NCI-H1105 (cell line): ENCODE results near the gene CT47C1.
A peak's percentile ranks its signal among the peaks of the same experiment; 100 is the strongest.
"Not testable (repeated sequence)": the region's sequence is repeated elsewhere in the genome, so short reads cannot be mapped to it uniquely, and the experiment has no call there.

ENCODE experiments used
- DNase-seq: peaks from one replicate; lab custom pipeline; 2025; lab: John Stamatoyannopoulos, UW

The CT47C1 gene

DNA sequence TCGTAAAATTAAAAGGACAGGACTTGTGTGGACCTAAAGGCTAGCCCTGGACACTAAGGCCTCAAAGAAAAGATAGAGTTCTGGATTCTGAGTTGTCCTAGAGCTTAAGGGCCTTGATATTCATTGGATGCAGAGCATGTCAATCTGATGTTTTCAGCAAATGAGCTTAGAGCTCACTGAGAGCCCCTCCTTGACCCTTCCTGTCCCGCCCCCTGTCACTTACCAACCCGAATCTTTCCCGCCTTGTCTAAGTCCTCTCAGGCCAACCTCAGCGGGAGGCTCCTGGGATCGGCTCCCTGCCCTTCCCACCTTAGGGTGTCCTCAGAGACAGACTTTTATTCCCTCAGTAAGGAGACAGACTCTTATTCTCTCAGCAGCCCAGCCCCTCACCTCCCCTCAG lies at the start of gene CT47C1:
TSS of gene CT47C1 (plus strand) at position 250 of the 400 bp plus-strand sequence. CDS start 233 bp downstream, outside the sequence.
- no peak for DNase-seq

DNA sequence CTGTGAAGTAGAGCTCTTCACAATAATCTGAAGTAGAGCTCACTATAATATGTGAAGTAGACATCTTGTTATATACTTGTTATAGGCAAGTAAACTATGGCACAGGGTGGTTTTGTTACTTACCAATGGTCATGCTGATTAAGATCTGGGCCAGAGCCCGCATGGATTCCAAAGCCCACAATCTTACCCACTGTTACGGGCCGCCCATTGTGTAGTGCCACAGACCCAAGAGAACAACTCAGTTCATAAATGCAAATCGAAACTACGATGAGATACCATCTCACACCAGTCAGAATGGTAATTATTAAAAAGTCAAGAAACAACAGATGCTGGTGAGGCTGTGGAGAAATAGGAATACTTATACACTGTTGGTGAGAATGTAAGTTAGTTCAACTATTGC lies 46.9 kb upstream of the CT47C1 start:
- no peak for DNase-seq

GRCh38 chrX:119026344-119026743 lies 46.4 kb upstream of the CT47C1 start:
- DNase-seq, result not testable (repeated sequence)

DNA sequence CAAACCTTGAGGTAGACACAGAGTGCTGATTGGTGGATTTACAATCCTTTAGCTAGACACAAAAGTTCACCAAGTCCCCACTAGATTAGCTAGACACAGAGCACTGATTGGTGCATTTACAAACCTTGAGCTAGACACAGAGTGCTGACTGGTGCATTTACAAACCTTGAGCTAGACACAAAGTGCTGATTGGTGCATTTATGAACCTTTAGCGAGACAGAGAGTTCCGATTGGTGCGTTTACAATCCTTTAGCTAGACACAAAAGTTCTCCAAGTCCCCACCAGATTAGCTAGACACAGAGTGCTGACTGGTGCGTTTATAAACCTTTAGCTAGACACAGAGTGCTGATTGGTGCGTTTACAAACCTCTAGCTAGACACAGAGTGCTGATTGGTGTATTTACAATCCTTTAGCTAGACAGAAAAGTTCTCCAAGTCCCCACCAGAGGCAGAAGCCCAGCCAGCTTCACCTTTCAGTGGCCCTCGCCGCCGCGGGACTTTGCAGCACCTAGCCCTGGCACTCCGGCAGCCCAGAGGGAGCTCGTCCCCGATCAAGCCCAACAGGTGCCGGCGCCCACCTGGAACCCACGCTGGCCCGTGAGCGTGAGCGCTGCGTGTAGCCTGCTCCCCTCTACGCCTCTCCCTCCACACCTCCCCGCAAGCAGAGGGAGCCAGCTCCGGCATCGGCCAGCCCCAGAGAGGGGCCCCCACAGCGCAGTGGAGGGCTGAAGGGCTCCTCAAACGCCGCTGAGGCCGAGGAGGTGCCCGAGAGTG lies 44.6 kb upstream of the CT47C1 start:
- not testable (repeated sequence) for DNase-seq

- no peak for DNase-seq
These were observed 44.0 kb upstream of the CT47C1 start for GRCh38 chrX:119028733-119029330.

- not testable (repeated sequence) for DNase-seq
These were observed 43.1 kb upstream of the CT47C1 start for GRCh38 chrX:119029656-119030055.

DNA sequence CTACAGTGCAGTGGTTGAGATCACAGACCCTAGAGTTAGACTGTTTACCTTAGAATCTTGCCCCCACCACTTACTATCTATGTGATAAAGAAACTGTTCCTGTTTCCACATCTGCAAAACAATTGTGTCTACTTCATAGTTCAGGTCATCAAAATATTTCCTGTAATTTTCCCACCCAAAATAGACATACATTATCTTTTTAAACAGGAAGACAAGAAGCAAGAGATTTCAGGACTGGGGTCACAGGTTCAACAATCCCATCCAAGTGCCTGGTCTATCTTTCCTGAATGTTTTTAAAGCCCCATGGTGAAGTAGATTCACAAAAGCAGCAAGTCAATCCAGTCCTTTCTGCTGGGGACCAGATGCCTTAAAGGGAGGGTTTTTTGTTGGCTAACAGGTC lies 41.8 kb upstream of the CT47C1 start:
- no peak for DNase-seq

DNA sequence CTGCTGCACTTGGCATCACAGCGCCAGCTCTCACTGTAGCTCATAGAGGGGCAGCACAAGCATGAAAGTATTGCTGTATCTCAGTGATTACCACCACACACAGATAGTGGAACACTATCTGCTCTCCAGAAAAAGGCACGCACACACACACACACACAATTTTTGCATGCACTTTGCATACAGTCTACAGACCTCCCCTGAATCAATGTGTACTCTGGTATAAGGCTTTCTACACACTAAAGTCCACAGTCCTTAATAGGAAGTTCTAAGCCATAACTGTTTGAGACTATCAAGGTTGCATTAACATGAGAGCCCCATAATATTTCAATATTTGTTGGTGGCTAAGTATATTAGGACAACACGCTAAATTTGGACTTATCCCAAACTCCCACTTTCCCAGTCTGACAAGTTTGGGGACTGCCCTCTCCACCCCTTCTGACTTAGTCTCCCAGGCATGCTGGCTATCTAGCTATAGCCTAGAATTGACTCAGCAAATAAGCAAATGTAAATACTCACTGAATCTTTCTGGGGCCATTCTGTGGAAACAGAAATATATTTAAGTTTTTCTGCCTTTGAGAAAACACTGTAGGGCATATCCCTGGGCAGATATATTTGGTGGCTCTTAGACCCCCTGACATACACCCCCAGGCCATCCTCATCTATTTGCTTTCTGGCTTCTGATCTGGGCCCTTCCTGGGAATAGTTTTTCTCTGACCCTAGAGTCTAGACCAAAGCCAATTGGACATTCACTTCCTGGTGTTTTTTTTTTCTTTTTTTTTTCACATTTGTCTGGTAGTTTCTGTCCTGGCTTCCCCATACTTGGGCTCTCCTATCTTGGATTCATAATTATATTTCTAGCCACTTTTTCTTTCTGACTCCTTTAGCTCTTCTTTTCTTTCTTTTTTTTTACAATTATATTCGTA lies 36.4 kb upstream of the CT47C1 start:
- no peak for DNase-seq

GRCh38 chrX:119040432-119040831 lies 32.4 kb upstream of the CT47C1 start:
- DNase-seq, result no peak

DNA sequence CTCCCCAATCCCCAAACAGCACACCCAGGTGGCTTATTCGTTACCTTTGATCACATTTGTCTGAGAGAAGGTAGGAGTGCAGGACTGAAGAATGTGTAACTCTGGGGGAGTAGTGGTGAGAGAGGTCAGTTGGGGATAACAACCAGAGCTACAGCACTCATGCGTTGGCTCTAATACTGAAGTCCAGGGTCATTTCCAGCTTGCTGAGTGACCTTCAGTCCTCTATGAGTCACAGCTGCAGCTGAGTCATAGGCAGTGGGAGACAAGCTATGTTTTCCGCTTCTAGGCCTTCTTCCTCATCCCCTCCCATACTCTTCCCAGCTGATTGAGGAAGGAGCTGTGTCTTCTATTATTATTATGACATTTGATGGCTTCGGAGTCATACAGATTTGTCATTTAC lies 31.6 kb upstream of the CT47C1 start:
- no peak for DNase-seq

- no peak for DNase-seq
These were observed 30.8 kb upstream of the CT47C1 start for GRCh38 chrX:119042040-119042439.

- DNase-seq, result no peak
These were observed 29.8 kb upstream of the CT47C1 start for GRCh38 chrX:119042996-119043395.

DNA sequence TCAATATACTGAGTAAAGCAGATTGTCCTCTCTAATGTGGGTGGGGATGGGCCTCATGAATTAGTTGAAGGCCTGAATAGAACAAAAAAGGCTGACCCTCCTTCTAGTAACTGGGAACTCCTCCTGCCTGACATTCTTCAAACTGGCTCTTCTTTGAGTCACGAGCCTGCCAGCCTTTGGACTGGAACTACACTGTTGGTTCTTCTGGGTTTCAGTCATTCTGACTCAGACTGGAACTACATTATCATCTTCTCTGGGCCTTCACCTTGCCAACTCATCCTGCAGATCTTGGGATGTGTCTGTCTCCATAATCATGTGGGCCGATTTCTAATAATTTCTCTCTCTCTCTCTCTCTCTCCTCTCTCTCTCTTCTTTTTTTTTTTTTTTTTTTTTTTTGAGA lies 26.9 kb upstream of the CT47C1 start:
- DNase-seq, result no peak

GRCh38 chrX:119055687-119056086 lies 17.1 kb upstream of the CT47C1 start:
- no peak for DNase-seq

DNA sequence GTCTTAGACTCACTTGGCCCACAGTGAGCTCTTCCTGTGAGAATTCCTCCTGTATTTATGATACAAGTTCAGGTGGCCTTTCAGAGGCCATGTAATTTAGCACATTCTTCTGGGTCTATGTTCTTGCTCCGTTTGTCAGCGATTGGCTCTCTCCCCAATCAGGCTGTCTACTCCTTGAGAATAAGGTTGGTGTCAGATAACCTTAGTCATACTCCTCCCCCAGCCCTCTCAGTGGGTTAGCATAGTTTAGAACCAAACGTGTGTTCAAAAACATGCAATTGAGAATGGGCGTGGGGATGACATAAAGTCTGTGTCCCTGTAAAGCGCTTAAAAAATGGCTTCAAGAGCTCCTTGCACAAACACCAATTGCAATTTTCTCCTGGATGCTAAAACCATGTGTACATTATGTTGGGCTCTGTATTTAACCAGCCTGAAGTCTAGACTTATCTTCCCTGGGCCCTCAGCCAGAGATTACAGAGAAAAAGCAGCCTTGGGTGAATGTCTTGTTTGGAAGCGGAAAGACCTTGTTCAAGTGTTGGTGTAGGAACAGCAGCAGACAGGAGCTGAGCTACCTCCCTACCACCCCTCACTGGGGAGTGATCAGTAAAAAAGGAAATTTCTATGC lies 9.9 kb upstream of the CT47C1 start:
- no peak for DNase-seq

GRCh38 chrX:119063428-119063827 lies 9.4 kb upstream of the CT47C1 start:
- no peak for DNase-seq

DNA sequence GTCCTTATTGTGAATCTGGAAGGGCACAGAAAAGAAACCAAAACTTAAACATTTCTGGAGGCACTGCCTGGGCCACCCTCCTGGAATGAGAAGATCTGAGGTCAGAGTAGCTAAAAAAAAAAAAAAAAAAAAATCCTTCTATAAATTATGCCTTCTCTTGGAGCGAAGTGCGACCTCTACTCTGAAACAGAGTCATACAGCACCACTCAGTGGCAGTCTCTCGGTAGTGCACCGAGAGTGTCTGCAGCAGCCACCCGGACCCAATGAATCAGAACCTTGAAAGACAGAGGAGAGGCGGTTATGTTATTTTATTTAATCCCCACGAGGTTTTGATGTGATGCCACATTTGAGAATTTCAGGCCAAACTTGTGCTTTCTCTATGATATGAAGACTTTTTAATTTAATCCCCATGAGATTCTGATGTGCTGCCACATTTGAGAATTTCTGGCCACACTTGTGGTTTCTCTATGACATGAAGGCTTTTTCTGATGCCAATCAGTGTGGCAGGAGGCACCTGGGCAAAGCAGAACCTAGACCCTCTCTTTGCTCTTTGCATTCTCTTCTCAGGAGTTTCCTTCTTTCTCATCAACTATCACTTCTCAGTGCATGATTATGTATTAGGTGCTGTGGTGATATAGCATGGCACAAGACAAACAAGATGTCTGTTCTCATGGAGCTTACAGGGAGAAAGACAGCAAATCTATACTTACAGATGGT lies 5.6 kb upstream of the CT47C1 start:
- peak; percentile 0 for DNase-seq

DNA sequence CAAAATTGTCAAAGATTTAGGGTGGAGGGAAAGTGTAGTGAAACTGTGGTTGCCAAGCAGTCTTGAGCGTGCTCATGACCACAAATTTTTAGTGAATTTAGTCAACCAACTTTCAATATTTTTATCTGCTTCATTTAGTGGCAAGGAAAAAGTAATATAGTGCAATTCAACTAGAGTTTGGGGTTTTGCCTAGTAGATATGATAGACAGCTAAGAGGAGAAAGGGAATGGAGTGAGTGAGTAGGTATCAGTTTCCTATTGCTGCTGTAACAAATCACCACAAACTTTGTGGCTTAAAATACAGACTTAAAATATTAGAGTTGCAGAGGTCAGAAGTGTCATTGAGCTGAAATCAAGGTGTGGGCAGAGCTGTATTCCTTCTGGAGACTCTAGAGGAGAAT lies 3.7 kb upstream of the CT47C1 start:
- DNase-seq, result no peak

DNA sequence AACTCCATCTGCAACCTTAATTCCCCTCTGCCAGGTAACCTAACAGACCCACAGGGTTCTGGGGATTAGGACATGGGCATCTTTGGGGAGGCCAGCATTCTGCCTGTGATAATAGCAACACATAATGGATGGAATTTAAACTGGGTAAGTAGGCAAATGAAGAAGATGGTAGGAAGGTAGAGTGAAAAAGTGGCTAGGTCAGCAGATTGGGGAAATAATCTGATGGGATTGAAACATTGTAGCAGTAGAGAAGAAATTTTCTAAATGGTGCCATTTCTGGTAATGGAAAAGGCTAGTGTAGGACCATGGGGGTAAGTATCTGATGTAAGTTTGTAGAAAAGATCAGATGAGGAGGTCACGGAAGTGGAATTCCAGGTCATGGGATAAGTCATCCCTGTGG lies 3.0 kb upstream of the CT47C1 start:
- DNase-seq, result no peak

- DNase-seq, result no peak
These were observed 1.4 kb upstream of the CT47C1 start for GRCh38 chrX:119071381-119071780.

GRCh38 chrX:119073200-119073905 lies 560 bp downstream of the CT47C1 start:
- no peak for DNase-seq
